Esophagus muscularis mucosa (tissue), 4 donors: ENCODE data around the gene NUP210L. TPM values are rescaled to one million over a fixed set of nuclear protein-coding genes. Genes with fewer than 3 reads are reported as not detected.

Experiments
- DNase-seq: peaks from one replicate; pipeline ENCODE4 v3.0.0-alpha.2; 2017; ENCODE audit errors: extremely low spot score
- H3K27ac ChIP-seq, 4 donors: fragments of 200-600 bp; sonication (generic); replicated peaks in 1 of 4; 1 replicate in 3 of 4; 2 replicates in 1 of 4; pipeline ENCODE4 v1.5.1; 2016 to 2019; ENCODE audit warnings: mild to moderate bottlenecking in 1 of 4
- H3K27me3 ChIP-seq, 4 donors: fragments of 200-600 bp; sonication (generic); one replicate each; pipeline versions ENCODE4 v1.5.1 to v1.6.0; 2016 to 2019
- H3K36me3 ChIP-seq, 4 donors: fragments of 200-600 bp; sonication (generic); one replicate each; pipeline ENCODE4 v1.5.1; 2016 to 2019
- H3K4me1 ChIP-seq, 4 donors: fragments of 200-600 bp; sonication (generic); one replicate each; pipeline ENCODE4 v1.5.1; 2016 to 2019
- H3K4me3 ChIP-seq, 4 donors: fragments of 200-600 bp; sonication (generic); 1 replicate in 2 of 4; 2 replicates in 2 of 4; pipeline ENCODE4 v1.5.1; 2016 to 2019; ENCODE audit warnings: mild to moderate bottlenecking in 4 of 4, moderate library complexity in 1 of 4
- H3K9me3 ChIP-seq, 4 donors: fragments of 200-600 bp; sonication (generic); 1 replicate in 3 of 4; 2 replicates in 1 of 4; pipeline ENCODE4 v1.5.1; 2016 to 2019
- EP300 ChIP-seq: sonication (generic); formaldehyde crosslinking; IDR thresholded peaks from one replicate; pipeline ENCODE4 v1.6.1; 2017; ENCODE audit warnings: antibody characterized with exemption
- POLR2A ChIP-seq: fragments of 450-650 bp; IDR thresholded peaks from one replicate; pipeline ENCODE4 v1.6.1; 2017; ENCODE audit warnings: antibody characterized with exemption, moderate library complexity, mild to moderate bottlenecking, low read depth
- POLR2AphosphoS5 ChIP-seq, 2 donors: sonication (generic); formaldehyde crosslinking; IDR thresholded peaks; one replicate each; pipeline ENCODE4 v1.6.1; 2017; ENCODE audit warnings: antibody characterized with exemption in 2 of 2
- WGBS: methylation state at CpG from one replicate; pipeline ENCODE4 v1.1.5; 2018; 5-methylcytosine and 5-hydroxymethylcytosine counted together
- intact Hi-C: fragments of 100-400 bp; cut with DNase I; formaldehyde crosslinking; loops from one replicate; pipeline ENCODE4 v1.15.1; 2023
- total RNA-seq, 4 donors: library from RNA; depleted of rRNA; stranded (reverse); fragments of >200 nt; gene quantifications; one replicate each; pipeline versions ENCODE4 v1.1.0 to v1.2.1, GENCODE V29; 2016
- TF ChIP-seq, protein P1 (sequence below), 3 experiments: fragments of 200-600 bp in 2 of 3; fragments of 450-650 bp in 1 of 3; sonication (generic) in 2 of 3; IDR thresholded peaks; one replicate each; pipeline ENCODE4 v1.5.1; 2017 to 2019; ENCODE audit warnings: antibody characterized with exemption in 3 of 3, mild to moderate bottlenecking in 2 of 3, moderate library complexity in 1 of 3

The NUP210L gene
- total RNA-seq, 4 donors from 2014 or later = not detected

GRCh38 chr1:153977250-153978240 is 177.3 kb downstream of the NUP210L start, which contains the start of gene JTB:
TSS of gene JTB (minus strand) at chr1:153977674. CDS start at chr1:153977252, 422 bp downstream.
- TF ChIP-seq POLR2AphosphoS5 (IDR thresholded peaks at IDR 0.05) = peak; percentile 84 to 95
- peak; percentile 84 for TF ChIP-seq POLR2A
- TF ChIP-seq EP300 = no peak
- TF ChIP-seq, protein P1, sequence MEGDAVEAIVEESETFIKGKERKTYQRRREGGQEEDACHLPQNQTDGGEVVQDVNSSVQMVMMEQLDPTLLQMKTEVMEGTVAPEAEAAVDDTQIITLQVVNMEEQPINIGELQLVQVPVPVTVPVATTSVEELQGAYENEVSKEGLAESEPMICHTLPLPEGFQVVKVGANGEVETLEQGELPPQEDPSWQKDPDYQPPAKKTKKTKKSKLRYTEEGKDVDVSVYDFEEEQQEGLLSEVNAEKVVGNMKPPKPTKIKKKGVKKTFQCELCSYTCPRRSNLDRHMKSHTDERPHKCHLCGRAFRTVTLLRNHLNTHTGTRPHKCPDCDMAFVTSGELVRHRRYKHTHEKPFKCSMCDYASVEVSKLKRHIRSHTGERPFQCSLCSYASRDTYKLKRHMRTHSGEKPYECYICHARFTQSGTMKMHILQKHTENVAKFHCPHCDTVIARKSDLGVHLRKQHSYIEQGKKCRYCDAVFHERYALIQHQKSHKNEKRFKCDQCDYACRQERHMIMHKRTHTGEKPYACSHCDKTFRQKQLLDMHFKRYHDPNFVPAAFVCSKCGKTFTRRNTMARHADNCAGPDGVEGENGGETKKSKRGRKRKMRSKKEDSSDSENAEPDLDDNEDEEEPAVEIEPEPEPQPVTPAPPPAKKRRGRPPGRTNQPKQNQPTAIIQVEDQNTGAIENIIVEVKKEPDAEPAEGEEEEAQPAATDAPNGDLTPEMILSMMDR (IDR thresholded peaks at IDR 0.05) = peak in 1 of 3 experiments; percentile 14
- H3K9me3 ChIP-seq = no peaks in the 10 kb centered on the region
- H3K27ac ChIP-seq = peak within 1 kb of the TSS; percentile 93 to 95 (median 94)
- peak; percentile 98 for DNase-seq
- peaks cover 19 to 34% (median 25%) of the 10 kb centered on the region in 4 donors for H3K4me1 ChIP-seq
- peaks cover 20 to 60% (median 45%) of the 10 kb centered on the region in 4 donors for H3K36me3 ChIP-seq
- intact Hi-C loops = loop anchor here (5.0 kb wide), 1 partner anchor 55 kb away; the partner anchor contains the start of gene GATAD2B
- H3K27me3 ChIP-seq = no peaks in the 10 kb centered on the region
- peak within 1 kb of the TSS; percentile 72 to 100 (median 94) for H3K4me3 ChIP-seq
- 0% methylated on average over 10 of the region's 75 CpGs for WGBS

GRCh38 chr1:153976819-153977249 is 178.0 kb downstream of the NUP210L start:
- intact Hi-C loops = loop anchor here (5.0 kb wide), 1 partner anchor 55 kb away; the partner anchor contains the start of gene GATAD2B
- TF ChIP-seq POLR2A (no peak), EP300 (no peak), POLR2AphosphoS5 (IDR thresholded peaks at IDR 0.05) (no peak)
- TF ChIP-seq, protein P1 (IDR thresholded peaks at IDR 0.05) = no peak

DNA sequence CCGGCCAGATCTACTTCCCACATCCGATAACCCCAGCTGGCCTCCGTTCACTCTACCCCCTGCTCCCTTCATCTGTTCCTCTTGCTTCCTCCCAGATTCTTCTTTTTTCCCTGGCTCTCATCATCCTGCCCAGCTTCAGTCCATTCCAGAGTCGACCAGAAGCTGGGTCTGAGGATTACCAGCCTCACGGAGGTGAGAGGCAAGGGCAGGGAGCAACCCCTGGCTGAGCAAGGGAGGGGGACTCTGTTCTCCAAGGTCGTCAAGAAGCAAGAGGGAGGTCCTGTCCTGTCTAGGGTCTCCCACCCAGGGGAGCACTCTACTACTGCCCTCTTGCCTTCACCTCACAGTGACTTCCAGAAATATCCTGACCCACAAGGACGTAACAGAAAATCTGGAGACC is 181.3 kb downstream of the NUP210L start:
- TF ChIP-seq, protein P1 (IDR thresholded peaks at IDR 0.05) = no peak
- TF ChIP-seq POLR2A (no peak), POLR2AphosphoS5 (IDR thresholded peaks at IDR 0.05) (no peak), EP300 (no peak)
- no peak for DNase-seq
- Histone ChIP-seq H3K4me3 (no peak overlapping the region), H3K36me3 (peaks cover 17 to 36% (median 32%) of the 10 kb centered on the region in 4 donors), H3K4me1 (peaks cover 19 to 35% (median 28%) of the 10 kb centered on the region in 4 donors), H3K27ac (no peak overlapping the region), H3K27me3 (no peaks in the 10 kb centered on the region), H3K9me3 (no peaks in the 10 kb centered on the region)
- WGBS = 76% methylated on average over 7 of the region's 7 CpGs
- intact Hi-C loops = no loop called here

More at GRCh38 chr1:153976819-153977249, 178.0 kb downstream of the NUP210L start:
- Histone ChIP-seq H3K4me1 (peaks cover 19 to 34% (median 25%) of the 10 kb centered on the region in 4 donors), H3K4me3 (peak overlapping the region; percentile 72 to 100 (median 94)), H3K36me3 (peaks cover 17 to 53% (median 42%) of the 10 kb centered on the region in 4 donors), H3K9me3 (no peaks in the 10 kb centered on the region), H3K27ac (peak overlapping the region; percentile 93 to 95 (median 94)), H3K27me3 (no peaks in the 10 kb centered on the region)
- WGBS = 2% methylated on average over 6 of the region's 16 CpGs
- no peak for DNase-seq

DNA sequence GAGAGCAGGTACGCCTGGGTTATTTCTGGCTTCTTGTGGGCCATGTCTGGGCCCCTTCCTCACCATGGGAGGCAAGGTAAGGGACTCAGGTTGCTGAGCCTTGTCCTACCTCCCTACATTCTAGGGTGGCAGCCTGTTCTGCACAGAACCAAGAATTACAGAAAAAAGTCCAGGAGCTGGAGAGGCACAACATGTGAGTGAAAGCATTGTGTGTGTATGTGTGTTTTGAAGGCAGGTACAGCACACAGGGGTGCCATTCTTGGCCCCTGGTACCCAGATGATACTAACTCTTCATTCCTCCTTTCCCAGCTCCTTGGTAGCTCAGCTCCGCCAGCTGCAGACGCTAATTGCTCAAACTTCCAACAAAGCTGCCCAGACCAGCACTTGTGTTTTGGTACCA is 181.8 kb downstream of the NUP210L start:
- intact Hi-C loops = no loop called here
- H3K9me3 ChIP-seq = no peaks in the 10 kb centered on the region
- TF ChIP-seq EP300 (no peak), POLR2AphosphoS5 (IDR thresholded peaks at IDR 0.05) (no peak), POLR2A (no peak)
- TF ChIP-seq, protein P1 (IDR thresholded peaks at IDR 0.05) = no peak
- DNase-seq = no peak
- WGBS = 85% methylated on average over 3 of the region's 3 CpGs
- H3K27me3 ChIP-seq = no peaks in the 10 kb centered on the region
- H3K4me3 ChIP-seq = no peak overlapping the region
- peaks cover 18 to 35% (median 28%) of the 10 kb centered on the region in 4 donors for H3K4me1 ChIP-seq
- H3K27ac ChIP-seq = no peak overlapping the region
- H3K36me3 ChIP-seq = peaks cover 17 to 36% (median 32%) of the 10 kb centered on the region in 4 donors
